Measurements from ENCODE around the gene ZNF217. TPM values are rescaled to one million over a fixed set of nuclear protein-coding genes. Genes with fewer than 3 reads are reported as not detected.
"Not testable (repeated sequence)": the region's sequence is repeated elsewhere in the genome, so short reads cannot be mapped to it uniquely, and the experiment has no call there.

ZNF217 gene
- total RNA-seq, 1 donor from 2014 or later = 39.5 TPM

GRCh38 chr20:53636540-53637097, 43.0 kb upstream of the ZNF217 start:
- no peak for DNase-seq (ENCODE audit: low spot score in 2 of 2, unreplicated experiment in 2 of 2)
- Mint-ChIP-seq H3K36me3 (no peaks in the 10 kb centered on the region), H3K27ac (no peak overlapping the region), H3K4me1 (peaks cover 10% of the 10 kb centered on the region), H3K9me3 (no peaks in the 10 kb centered on the region), H3K4me3 (no peak overlapping the region), H3K27me3 (ENCODE audit: low read depth) (no peaks in the 10 kb centered on the region)
- TF ChIP-seq CTCF (IDR thresholded peaks at IDR 0.05; ENCODE audit: unreplicated experiment) = no peak

- DNase-seq (ENCODE audit: low spot score in 2 of 2, unreplicated experiment in 2 of 2) = no peak
- Mint-ChIP-seq H3K36me3 (no peaks in the 10 kb centered on the region), H3K4me3 (no peak overlapping the region), H3K4me1 (peaks cover 10% of the 10 kb centered on the region), H3K27ac (no peak overlapping the region), H3K27me3 (ENCODE audit: low read depth) (no peaks in the 10 kb centered on the region), H3K9me3 (no peaks in the 10 kb centered on the region)
- TF ChIP-seq CTCF (IDR thresholded peaks at IDR 0.05; ENCODE audit: unreplicated experiment) = no peak
These were observed 41.6 kb upstream of the ZNF217 start for GRCh38 chr20:53635221-53635620.

GRCh38 chr20:53631909-53632662, 38.4 kb upstream of the ZNF217 start:
- H3K27me3 Mint-ChIP-seq (ENCODE audit: low read depth) = no peaks in the 10 kb centered on the region
- DNase-seq (ENCODE audit: low spot score in 2 of 2, unreplicated experiment in 2 of 2) = no peak
- peaks cover 1% of the 10 kb centered on the region for H3K4me1 Mint-ChIP-seq
- H3K9me3 Mint-ChIP-seq = no peaks in the 10 kb centered on the region
- no peak for TF ChIP-seq CTCF (IDR thresholded peaks at IDR 0.05; ENCODE audit: unreplicated experiment)
- no peaks in the 10 kb centered on the region for H3K36me3 Mint-ChIP-seq
- H3K27ac Mint-ChIP-seq = no peak overlapping the region
- H3K4me3 Mint-ChIP-seq = no peak overlapping the region

- H3K4me3 Mint-ChIP-seq = no peak overlapping the region
- no peak for TF ChIP-seq CTCF (IDR thresholded peaks at IDR 0.05; ENCODE audit: unreplicated experiment)
- no peaks in the 10 kb centered on the region for H3K9me3 Mint-ChIP-seq
- no peaks in the 10 kb centered on the region for H3K36me3 Mint-ChIP-seq
- peaks cover 2% of the 10 kb centered on the region for H3K4me1 Mint-ChIP-seq
- no peak for DNase-seq (ENCODE audit: low spot score in 2 of 2, unreplicated experiment in 2 of 2)
- H3K27ac Mint-ChIP-seq = no peak overlapping the region
- no peaks in the 10 kb centered on the region for H3K27me3 Mint-ChIP-seq (ENCODE audit: low read depth)
These were observed 35.8 kb upstream of the ZNF217 start for GRCh38 chr20:53629436-53629835.

- DNase-seq (ENCODE audit: low spot score in 2 of 2, unreplicated experiment in 2 of 2); H3K27ac Mint-ChIP-seq; H3K27me3 Mint-ChIP-seq (ENCODE audit: low read depth): not testable (repeated sequence)
These were observed 35.1 kb upstream of the ZNF217 start for GRCh38 chr20:53628758-53629157.

GRCh38 chr20:53628076-53628475, 34.4 kb upstream of the ZNF217 start:
- TF ChIP-seq CTCF (IDR thresholded peaks at IDR 0.05; ENCODE audit: unreplicated experiment) = no peak
- Mint-ChIP-seq H3K4me3 (no peak overlapping the region), H3K27me3 (ENCODE audit: low read depth) (no peaks in the 10 kb centered on the region), H3K9me3 (no peaks in the 10 kb centered on the region), H3K27ac (no peak overlapping the region), H3K4me1 (peaks cover 13% of the 10 kb centered on the region), H3K36me3 (no peaks in the 10 kb centered on the region)
- no peak for DNase-seq (ENCODE audit: low spot score in 2 of 2, unreplicated experiment in 2 of 2)

More at GRCh38 chr20:53628758-53629157, 35.1 kb upstream of the ZNF217 start:
- not testable (repeated sequence) for H3K4me3 Mint-ChIP-seq, H3K4me1 Mint-ChIP-seq, H3K9me3 Mint-ChIP-seq, H3K36me3 Mint-ChIP-seq

- not testable (repeated sequence) for H3K9me3 Mint-ChIP-seq; H3K27ac Mint-ChIP-seq; H3K27me3 Mint-ChIP-seq (ENCODE audit: low read depth); H3K36me3 Mint-ChIP-seq; DNase-seq (ENCODE audit: low spot score in 2 of 2, unreplicated experiment in 2 of 2); H3K4me3 Mint-ChIP-seq
- peaks cover 24% of the 10 kb centered on the region for H3K4me1 Mint-ChIP-seq
These were observed 33.4 kb upstream of the ZNF217 start for GRCh38 chr20:53627001-53627400.
